Measurements from ENCODE around the gene VPS13D.

The VPS13D gene

DNA sequence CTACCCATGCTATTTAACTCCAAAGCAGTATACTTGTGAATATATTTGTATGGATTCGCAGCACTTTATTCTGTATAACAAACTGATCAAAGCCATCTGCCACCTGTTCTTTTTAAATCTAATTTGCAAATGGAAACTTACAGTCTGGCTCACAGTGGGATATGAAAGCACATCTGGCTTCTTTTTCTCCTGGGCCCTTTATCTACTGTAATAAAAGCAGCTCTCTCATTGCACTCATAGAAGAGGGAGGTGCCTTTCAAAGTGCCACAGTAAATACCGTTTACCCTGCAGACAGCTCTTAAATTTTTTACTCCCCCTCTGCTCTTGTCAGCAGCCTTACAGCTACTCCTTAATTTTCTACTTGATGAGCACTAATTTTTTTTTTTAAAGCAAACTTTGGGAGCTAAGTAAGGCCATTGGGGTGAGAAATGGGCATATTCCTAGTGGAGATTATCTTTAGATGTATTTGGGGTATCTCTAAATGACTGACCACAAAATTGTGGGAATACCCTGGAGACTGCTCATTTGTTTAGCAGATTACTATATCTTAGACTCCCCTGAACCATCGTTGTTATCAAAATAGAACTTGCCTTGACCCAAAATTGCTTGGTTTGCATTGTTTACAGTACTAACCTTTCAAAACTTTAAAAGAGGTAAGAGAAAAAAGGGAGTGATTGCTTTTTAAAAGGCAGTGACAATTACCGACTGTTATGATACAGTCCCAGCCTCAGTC, 110.1 kb downstream of the VPS13D start:
- DNase-seq = no peak

DNA sequence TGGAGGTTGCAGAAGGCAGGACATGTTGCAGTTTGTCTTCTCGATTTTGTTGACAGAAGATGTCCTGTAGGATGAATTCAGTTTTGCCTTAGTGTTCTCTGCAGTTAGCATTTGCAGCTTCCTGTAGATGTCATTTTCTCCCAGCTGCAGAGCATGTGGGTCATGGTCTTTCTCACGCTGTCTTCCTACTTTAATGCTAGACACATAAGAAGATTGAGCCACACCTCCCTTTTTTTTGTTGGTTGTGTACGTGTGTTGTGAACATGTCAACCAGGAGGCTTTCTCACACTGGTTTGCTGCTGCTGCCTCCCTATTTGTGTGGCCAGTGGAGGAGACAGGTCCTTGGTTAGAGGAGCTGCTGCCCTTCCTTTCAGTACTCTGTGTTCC, 110.7 kb downstream of the VPS13D start:
- peak in 1 of 6 experiments; percentile 7 for DNase-seq

DNA sequence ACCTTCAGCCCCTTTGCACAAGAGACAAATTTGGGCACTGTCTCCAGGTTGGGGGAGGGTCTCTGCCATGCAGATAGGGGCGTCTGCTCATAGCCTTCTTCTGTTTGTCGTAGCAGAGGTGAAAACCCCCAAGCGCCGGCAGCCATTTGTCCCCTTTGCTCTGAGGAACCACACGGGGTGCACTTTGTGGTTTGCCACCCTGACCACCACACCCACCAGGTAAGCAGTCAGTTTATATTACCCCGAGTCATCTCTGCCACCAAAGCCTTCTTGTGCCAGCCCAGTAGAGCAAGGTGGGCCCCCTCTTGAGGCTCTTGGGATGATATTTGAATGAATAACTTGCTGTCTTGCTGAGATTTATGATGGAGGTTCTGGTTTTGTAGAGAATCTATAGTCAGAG, 111.8 kb downstream of the VPS13D start:
- no peak for DNase-seq

DNA sequence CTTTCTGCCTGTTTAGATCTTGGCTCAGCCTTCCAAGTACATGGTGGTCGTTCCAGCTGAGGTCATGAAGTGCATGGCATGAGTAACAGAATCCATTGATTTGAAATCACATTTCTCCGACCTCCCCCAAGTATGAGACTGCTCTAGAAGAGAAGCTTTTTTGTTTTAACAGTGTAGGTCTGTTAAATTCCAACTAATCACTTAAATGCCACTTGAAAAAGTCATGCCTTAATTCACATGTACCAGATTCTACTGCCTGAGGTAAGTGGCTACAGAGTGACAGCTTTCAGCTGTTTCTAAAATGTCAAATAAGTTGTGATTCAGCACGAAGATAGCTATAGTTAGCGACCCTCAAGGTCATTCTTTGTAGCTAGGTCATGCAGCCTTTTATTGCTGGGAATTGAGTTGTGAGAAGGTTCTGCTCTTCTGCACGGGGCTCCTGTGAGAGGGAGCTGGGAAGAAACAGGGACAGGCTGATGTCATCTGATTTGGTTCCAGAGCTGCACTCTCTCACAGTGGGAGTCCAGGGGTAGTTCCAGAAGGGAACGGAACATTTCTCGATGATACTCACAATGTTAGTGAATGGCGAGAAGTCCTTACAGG, 112.7 kb downstream of the VPS13D start:
- DNase-seq = no peak

DNA sequence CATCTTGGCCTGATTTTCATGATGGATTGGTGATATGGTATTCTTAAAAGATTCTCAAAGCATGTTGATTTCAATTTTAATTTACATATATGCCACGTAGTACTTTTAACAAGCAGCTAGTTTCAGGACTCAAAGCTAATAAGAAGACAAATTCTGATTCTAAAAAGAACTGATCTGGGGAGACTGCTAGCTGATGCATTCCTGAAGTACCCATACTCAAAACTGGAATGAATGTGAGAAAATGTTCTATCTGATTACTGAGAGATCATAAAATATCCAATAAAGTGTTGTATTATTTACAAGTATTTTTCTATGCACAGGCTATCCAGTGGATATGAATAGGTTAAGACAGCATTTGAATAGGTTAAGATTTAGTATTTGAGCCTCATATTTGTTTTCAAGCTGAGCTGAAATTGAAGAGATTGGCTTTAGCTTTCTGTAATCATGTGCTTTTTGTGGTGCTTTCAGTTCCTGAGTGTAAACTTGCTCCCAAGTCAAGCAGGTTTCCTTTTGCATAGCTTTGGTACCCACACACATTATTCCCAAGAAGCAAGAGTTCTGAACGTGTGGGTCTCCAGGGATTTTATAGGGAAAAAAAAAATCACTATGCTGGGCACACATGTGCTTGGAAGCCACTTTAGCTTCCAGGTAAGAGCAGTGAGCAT, 114.1 kb downstream of the VPS13D start:
- no peak for DNase-seq

DNA sequence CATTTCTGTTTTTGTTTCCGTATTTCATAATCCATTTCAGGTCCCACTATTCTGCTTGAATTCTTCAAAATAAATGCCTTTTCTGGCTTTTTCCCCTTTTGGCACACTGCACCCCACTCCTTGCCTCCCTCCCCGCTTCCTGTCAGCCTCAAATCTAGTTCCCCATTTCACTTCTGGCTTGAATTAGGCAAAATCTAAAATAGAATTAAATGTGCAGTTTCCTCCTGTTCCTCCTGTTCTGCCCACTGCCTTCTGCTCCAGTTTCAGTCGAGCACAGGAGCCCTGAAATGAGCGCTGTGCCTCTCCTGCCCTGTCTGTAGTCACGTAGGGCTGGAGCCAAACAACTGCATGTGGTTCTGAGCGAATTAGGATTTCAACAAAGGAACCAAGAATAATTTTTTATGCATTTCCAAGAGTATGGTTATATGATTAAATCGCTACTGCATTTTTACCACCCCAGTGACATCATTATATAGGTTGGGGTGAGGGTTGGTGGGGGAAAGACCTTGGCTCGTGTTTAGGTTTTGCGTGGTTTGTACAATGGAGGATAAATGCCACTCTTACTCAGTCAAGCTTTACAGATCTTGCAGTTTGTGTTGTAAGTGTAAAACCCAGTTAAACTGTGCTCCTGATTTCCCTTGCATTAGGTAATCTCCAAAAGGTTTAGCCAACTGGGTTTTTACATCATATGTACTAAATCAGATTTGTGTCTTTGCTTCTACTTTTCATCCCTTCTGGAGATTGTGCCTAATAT, 114.9 kb downstream of the VPS13D start:
- DNase-seq = peak in 2 of 6 experiments; percentile 12 to 13

DNA sequence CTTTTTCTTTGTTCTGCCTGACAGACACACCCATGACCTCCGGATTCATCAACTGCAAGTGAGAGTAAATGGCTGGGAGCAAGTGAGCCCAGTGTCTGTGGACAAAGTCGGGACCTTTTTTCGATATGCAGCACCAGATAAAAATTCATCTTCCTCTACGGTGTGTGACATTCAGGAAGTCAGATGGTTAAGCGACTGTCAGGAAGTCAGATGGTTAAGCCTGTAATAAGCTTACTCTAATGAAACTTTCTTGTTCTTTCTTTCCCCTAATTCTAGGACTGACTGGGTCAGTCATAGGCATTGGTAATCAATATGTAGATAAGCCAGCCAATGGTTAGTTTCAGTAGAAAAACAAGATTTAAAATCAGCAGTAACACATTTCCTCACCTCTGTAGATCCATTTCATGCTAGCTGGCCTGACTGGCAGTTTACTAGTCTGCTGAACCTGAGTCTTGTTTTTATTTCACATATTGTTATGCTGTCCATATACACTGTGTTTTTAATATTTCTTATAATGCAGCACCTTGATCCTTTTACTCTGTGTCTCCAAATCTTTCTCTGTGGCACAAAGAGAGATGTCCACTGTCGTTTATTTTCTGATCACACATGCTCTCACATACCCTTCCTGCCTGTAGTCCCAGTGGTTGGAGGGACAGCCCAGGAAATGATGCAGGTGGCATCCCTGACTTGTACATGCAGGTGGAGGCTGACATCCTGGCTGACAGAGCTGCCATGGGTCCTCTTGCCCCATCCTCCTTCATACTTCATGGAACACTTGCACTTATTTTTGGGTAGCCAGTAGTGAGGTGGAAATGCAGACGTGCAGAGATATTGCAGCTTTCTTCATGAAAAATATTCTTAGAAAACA, 115.8 kb downstream of the VPS13D start:
- peak in 4 of 6 experiments; percentile 3 to 35 (median 16) for DNase-seq

DNA sequence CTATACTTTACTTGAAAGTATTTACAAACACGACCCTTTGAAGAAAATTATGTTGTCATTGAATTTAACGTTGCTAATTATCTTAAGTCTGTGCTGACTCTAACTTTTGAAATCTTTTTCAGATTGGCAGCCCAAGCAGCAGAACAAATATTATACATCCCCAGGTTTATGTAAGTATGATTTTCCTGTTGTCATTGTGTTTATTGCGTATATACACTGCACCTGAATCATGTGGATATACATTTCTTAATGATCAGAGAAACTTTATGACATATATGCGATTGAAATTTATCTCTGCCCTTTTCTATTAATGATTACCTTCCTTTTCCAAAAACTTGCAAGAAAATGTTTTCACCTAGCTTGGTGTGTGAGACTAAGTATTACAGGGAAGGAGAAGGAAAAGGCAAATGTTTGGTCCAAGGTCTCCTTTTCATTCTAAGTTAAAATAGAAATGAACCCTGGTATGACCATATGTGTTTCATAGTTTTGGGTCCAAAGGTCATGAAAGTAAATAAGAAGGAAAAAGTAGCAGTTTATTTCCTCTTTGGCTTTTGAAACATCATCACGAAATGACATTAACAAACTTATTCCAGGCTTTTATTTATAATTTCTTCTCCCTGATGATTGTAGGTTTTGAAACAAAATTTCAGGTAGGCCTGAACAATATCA, 116.8 kb downstream of the VPS13D start:
- no peak for DNase-seq

DNA sequence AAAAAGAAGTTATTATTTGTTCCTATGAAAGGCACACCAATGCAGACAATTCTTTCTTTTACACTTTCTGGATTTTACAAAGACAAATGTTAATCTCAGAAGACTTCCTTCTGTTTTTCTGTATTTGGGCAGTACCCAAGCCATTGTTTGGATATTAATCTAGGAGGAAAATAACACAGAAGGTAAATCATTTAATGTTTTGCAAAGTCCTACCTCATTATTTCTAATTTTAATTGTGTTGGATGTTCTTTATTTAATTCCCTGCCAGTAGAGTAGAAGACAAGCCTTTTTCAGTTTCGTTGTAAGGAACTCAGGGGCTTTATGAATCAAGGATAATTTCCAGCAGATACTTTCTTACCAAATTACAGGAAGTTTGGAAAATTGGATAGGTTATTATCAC, 118.3 kb downstream of the VPS13D start:
- no peak for DNase-seq

DNA sequence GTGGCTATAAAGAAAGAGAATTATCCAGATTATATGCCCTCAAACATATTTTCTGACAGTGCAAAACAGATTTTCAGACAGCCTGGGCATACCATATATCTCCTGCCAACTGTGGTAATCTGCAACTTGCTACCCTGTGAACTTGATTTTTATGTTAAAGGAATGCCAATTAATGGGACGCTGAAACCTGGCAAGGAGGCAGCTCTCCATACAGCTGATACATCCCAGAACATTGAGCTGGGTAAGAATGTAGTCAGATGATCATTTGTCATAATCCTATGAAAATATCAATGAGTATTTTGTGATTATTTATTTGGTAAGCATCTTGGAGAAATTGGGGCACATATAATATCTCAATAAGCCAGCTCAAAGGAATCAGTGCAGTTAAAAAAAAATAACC, 124.2 kb downstream of the VPS13D start:
- no peak for DNase-seq

DNA sequence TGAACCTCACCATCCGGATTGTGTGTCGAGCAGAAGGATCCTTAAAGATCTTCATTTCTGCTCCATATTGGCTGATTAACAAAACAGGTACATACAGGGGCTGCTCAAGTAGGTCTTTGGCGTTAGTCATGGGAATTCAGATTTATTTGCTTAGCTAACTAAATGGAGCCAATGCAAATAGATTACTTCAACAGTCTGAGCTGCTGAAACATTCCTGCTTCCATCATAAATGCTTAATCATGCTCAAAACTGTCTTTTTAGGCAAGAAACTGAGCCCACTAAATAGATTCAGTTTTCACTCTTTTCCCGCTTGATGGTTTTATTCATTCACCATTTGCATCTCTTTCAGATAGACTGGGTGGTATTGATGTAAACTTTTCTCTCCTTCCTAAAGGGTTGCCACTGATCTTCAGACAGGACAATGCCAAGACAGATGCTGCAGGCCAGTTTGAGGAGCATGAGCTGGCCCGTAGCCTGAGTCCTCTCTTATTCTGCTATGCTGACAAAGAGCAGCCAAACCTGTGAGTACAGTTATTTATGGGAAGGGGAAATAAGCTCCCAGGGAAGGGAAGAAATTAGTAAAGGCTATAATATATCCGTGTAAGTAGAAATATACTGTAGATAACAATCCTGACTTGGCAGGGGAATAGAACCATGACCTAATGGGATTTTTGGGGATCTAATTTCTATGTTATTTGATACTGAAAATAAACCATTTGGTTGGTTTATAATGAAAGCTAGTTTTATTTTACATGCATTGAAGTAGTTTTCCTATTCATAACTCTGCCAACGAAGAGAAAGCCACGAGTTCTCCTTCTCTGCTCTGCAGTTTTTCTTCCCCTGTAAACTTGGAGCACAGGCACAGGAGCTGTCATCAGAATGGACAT, 126.4 kb downstream of the VPS13D start:
- no peak for DNase-seq

DNA sequence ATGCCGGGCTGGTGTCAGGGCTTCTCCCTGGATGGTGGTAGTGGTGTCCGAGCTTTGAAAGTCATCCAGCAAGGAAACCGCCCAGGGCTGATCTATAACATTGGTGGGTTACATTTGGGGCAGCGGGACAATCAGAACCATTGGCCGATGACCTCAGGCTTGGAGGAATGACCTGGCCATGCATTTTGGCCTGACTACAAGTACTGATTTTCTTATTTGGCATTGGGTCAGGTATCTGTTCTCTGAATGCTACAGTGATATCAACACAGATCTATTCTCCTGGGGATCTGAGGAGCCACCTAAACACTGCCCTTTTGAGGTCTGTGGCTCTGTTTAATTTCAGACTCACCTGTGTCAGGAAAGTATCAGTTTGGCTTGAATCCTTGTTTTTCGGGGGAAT, 128.7 kb downstream of the VPS13D start:
- DNase-seq = no peak

DNA sequence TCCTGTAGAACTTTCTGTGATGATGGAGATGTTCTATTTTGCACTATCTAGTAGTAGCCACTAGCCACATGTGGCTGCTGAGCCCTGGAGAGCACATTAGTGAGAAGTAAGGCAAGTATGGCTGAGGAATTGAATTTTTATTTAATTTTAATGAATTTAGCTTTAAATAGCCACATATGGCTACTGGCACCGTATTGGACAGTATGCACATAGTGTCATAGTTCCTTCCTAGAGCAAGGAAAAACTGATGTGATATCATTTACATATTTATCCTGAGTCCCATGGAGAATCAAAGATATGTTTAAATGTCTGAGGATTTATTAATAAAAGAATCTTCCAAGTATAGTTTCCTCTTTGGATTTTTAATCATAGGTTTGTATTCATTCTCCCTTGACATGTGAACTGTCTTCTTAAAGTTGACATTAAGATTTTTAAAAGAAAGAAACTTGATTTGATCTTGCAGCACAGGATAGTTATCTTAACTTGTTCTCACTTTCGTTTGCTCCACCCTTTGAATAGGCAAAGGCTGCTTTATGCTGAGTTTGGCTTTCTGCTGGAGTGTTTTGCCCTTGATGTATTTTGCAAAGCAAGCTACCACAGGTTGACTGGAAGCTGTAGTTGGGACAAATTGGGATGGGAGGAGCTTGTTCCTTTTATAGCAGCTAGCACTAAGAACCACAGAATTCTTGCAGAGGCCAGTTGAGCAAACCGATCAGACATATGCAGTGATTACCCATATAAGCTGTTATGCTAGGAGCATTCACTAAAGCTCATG, 129.7 kb downstream of the VPS13D start:
- DNase-seq = no peak

DNA sequence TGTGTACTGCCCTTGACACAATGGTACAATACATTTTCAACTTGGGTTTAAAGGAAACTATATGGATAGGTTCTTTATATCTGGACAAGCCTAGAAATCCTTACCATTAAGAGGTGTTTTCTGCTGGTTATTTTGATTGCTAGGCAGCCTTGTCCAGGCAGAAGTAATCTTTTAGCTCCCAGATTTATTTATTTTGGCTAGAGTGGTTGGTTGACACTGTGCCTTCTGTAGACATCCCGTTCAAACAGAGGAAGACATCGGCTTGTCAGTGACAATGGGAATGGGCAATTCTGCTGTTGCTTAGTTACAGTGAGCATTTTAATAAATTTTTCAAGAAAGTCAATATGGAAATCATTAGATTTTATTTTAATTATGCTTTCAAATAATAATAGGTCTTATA, 138.8 kb downstream of the VPS13D start:
- DNase-seq = no peak

DNA sequence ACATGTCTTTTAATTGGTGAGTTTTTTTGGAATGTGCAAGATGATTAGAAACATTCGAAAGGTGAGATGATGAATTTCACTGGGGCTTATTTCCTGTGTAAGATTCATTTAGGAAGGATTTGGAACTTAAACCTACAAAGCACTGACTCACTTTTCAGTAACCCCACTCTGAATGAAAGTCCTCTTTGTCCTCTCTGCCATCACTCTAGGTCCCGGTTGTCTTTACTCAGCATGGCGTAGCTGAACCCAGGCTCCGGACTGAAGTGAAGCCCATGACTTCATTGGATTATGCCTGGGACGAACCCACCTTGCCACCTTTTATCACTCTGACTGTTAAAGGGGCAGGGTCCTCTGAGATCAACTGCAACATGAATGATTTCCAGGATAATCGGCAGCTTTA, 139.4 kb downstream of the VPS13D start:
- no peak for DNase-seq

DNA sequence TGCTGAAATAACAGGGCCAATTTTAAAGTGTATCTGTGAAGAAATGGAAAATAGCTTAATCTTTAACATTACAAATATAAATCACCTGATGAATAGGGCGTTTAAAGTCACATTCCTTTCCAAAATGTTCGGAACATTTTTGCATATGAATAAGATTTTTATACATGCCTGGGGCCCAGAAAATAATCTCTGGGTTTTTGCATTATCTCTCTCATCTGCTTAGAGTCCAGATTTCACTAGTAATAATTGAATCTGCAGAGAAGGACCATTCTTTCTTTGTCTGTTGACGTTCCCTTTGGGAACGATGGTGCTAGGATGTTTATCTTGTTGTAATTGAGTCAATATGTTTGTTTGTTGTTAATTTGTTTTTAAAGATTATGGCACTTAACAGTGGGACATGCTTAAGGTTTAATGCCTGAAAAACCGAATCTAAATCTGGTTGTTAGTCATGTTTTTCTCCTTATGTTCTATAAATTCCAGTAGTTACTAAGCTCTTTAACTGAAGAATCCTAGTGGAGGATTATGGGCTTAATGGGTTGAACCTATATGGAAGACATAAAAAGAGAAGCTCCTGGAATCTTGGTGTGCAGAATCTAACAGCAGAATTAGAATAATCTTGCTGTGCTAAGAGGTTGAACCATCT, 140.6 kb downstream of the VPS13D start:
- DNase-seq = no peak

DNA sequence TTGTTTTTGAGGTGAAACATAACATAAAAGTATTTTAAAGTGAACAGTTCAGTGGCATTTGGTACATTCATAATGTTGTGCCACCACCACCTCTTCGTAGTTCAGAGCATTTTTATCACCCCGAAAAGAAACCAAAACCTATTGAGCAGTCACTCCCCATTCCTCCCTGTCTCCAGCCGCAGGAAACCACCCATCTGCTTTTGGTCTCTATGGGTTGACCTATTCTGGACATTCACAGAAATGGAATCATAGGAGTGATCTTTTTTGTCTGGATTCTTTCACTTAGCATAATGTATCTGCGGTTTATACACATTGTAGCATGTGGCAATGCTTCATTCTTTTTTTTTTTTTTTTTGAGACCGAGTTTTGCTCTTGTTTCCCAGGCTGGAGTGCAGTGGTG, 141.2 kb downstream of the VPS13D start:
- DNase-seq = no peak

DNA sequence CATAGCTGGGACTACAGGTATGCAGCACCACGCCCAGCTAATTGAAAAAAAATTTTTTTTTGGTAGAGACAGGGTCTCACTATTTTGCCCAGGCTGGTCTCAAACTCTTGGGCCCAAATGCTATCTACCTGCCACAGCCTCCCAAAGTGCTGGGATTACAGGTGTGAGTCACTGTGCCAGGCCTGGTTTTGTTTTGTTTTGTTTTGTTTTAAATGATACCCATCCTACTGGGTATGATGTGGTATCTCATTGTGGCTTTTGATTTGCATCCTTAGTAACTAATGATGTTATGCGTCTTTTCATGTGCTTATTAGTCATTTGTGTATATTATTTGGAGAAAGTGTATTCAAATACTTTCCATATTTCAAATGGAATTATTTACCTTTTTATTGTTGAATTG, 142.3 kb downstream of the VPS13D start:
- no peak for DNase-seq

DNA sequence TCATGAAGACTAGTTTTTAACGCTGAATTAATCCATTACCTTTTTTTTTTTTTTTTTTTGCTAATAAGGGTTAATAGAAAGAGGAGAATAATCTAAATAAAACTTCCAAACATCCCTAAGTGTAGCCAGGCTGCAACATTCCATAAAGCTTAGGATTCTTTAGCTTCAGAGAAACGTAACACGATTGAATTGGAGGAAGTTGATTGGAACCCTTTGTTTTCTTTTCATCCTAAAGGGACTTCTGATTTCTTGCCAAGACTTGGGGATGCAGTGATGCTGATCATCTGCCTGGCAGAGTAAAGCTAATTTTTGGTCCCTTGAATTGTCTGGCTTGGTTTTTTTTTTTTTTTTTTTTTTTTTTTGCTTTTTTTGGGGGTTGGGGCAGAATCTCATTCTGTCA, 142.9 kb downstream of the VPS13D start:
- no peak for DNase-seq

All from stimulated activated naive CD4-positive, alpha-beta T cell (primary cell).